ENCODE measurements around the gene CCDC82.

DNA sequence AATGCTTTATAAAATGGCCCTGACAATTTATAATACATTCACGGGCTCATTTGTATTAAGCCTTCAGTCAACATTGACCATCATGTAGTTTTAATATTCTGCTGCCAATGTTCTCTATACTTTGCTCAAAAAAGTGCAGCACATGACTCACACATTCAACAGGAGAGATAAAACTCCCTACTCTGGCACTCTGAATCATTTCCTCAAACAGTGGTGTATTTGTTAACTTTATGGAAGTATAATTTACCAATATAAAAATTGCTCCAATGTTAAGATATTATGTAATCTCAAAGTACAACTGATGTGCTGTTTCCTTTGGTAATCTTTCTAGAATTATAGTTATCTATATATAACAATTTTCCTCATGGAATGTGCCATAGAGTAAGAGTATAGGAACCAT is 86.6 kb downstream of the CCDC82 start:
- TF ChIP-seq, protein P1, sequence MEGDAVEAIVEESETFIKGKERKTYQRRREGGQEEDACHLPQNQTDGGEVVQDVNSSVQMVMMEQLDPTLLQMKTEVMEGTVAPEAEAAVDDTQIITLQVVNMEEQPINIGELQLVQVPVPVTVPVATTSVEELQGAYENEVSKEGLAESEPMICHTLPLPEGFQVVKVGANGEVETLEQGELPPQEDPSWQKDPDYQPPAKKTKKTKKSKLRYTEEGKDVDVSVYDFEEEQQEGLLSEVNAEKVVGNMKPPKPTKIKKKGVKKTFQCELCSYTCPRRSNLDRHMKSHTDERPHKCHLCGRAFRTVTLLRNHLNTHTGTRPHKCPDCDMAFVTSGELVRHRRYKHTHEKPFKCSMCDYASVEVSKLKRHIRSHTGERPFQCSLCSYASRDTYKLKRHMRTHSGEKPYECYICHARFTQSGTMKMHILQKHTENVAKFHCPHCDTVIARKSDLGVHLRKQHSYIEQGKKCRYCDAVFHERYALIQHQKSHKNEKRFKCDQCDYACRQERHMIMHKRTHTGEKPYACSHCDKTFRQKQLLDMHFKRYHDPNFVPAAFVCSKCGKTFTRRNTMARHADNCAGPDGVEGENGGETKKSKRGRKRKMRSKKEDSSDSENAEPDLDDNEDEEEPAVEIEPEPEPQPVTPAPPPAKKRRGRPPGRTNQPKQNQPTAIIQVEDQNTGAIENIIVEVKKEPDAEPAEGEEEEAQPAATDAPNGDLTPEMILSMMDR (IDR thresholded peaks at IDR 0.05) = no peak
- TF ChIP-seq POLR2AphosphoS5 (IDR thresholded peaks at IDR 0.05) = no peak
- no peak for TF ChIP-seq EP300 (IDR thresholded peaks at IDR 0.05)
- TF ChIP-seq POLR2A (IDR thresholded peaks at IDR 0.05) = no peak
